GM13976 (cell line): ENCODE results near the gene CCL11.

Experiments used
- DNase-seq: peaks from one replicate; pipeline ENCODE4 v3.0.0; 2012; ENCODE audit warnings: low spot score
- CTCF ChIP-seq: IDR thresholded peaks from 2 replicates; pipeline ENCODE4 v1.5.1; 2012; ENCODE audit warnings: borderline replicate concordance, mild to moderate bottlenecking; ENCODE audit not compliant: insufficient read depth; ENCODE audit errors: extremely low read depth, missing control alignments, control extremely low read depth
- in situ Hi-C: fragments of 300-500 bp; cut with MboI; formaldehyde crosslinking; loops from one replicate; pipeline ENCODE4 v1.12.0; 2022; ENCODE audit warnings: low sequenced_read_pairs, mixed read lengths, inconsistent platforms; ENCODE audit not compliant: unreplicated experiment

CCL11 gene

GRCh38 chr17:34255841-34256240 is 29.7 kb upstream of the CCL11 start:
- no peak for DNase-seq
- no peak for TF ChIP-seq CTCF
- in situ Hi-C loops, result no loop called here

GRCh38 chr17:34257299-34257985 is 28.1 kb upstream of the CCL11 start:
- in situ Hi-C loops, result no loop called here
- no peak for DNase-seq
- no peak for TF ChIP-seq CTCF

- in situ Hi-C loops, result no loop called here
Observed at GRCh38 chr17:34257986-34258326, 27.6 kb upstream of the CCL11 start.

GRCh38 chr17:34259146-34259545 is 26.4 kb upstream of the CCL11 start:
- no peak for DNase-seq

More at GRCh38 chr17:34257986-34258326, 27.6 kb upstream of the CCL11 start:
- TF ChIP-seq CTCF, result no peak
- no peak for DNase-seq

GRCh38 chr17:34260861-34261260 is 24.7 kb upstream of the CCL11 start:
- TF ChIP-seq CTCF, result no peak
- DNase-seq, result no peak
- in situ Hi-C loops, result no loop called here

More at GRCh38 chr17:34259146-34259545, 26.4 kb upstream of the CCL11 start:
- in situ Hi-C loops, result no loop called here
- TF ChIP-seq CTCF, result no peak

- no peak for DNase-seq
- no peak for TF ChIP-seq CTCF
- in situ Hi-C loops, result no loop called here
Observed at GRCh38 chr17:34261568-34262337, 23.8 kb upstream of the CCL11 start.
